IMR-90 (cell line): ENCODE measurements around the gene IGBP1. TPM values are rescaled to one million over a fixed set of nuclear protein-coding genes. Genes with fewer than 3 reads are reported as not detected.

ENCODE experiments used
- ATAC-seq: fragments of 200-7000 bp; cut with Tn5 transposase; 2 replicates; pipeline ENCODE4 v1.9.1; 2020; ENCODE audit warnings: low read depth, mild to moderate bottlenecking, moderate library complexity
- BruUV-seq: library from RNA; stranded (reverse); fragments of 400-500 nt; replicated peaks from 2 replicates; lab custom pipeline; 2021; lab: Mats Ljungman, UMichigan
- CTCF ChIA-PET: fragments of 300-600 bp; formaldehyde crosslinking; extraction: SDS; loops from one replicate; lab custom pipeline; 2021; ENCODE audit warnings: antibody characterized with exemption; lab: Yijun Ruan, JAX
- POLR2A ChIA-PET: fragments of 300-600 bp; sonication (Branson Sonifier 250); formaldehyde crosslinking; loops from one replicate; lab custom pipeline; 2022; ENCODE audit warnings: antibody characterized with exemption; ENCODE audit not compliant: unreplicated experiment; lab: Charles Lee
- DNase-seq: peaks from one replicate; pipeline ENCODE4 v3.0.0; 2013
- H2AFZ ChIP-seq: replicated peaks from 2 replicates; pipeline ENCODE3; 2013; ENCODE audit warnings: low read length, mild to moderate bottlenecking; ENCODE audit not compliant: poor library complexity
- H2AK5ac ChIP-seq: 2 replicates; pipeline ENCODE4 v1.6.1; 2013; ENCODE audit warnings: low read depth, low read length, inconsistent platforms
- H2AK9ac ChIP-seq: replicated peaks from 2 replicates; pipeline ENCODE3; 2013; ENCODE audit warnings: mild to moderate bottlenecking, low read depth, low read length, moderate library complexity; ENCODE audit not compliant: poor library complexity
- H2BK120ac ChIP-seq: 2 replicates; pipeline ENCODE4 v1.6.1; 2013; ENCODE audit warnings: low read depth, low read length, inconsistent platforms
- H2BK15ac ChIP-seq: 3 replicates; pipeline ENCODE4 v1.6.1; 2013; ENCODE audit warnings: low read depth, low read length, inconsistent platforms
- H2BK20ac ChIP-seq: 2 replicates; pipeline ENCODE4 v1.6.1; 2013; ENCODE audit warnings: low read depth, mild to moderate bottlenecking, inconsistent platforms, low read length, moderate library complexity
- H2BK5ac ChIP-seq: 2 replicates; pipeline ENCODE4 v1.6.1; 2013; ENCODE audit warnings: mild to moderate bottlenecking, low read depth, low read length, inconsistent platforms; ENCODE audit not compliant: poor library complexity, severe bottlenecking
- H3K14ac ChIP-seq: replicated peaks from 2 replicates; pipeline ENCODE4 v1.6.1; 2013; ENCODE audit warnings: low read depth, low read length, inconsistent platforms
- H3K18ac ChIP-seq: 2 replicates; pipeline ENCODE4 v1.6.1; 2013; ENCODE audit warnings: low read depth, low read length, control low read depth
- H3K23ac ChIP-seq: 2 replicates; pipeline ENCODE4 v1.6.1; 2013; ENCODE audit warnings: low read depth, low read length, inconsistent platforms
- H3K27ac ChIP-seq: 2 replicates; pipeline ENCODE4 v1.5.1; 2013; ENCODE audit warnings: mild to moderate bottlenecking, control low read depth, low read length; ENCODE audit not compliant: insufficient read depth
- H3K27me3 ChIP-seq: 2 replicates; pipeline ENCODE4 v1.6.1; 2013; ENCODE audit warnings: low read length; ENCODE audit not compliant: control insufficient read depth, insufficient read depth
- H3K36me3 ChIP-seq: 2 replicates; pipeline ENCODE4 v1.6.1; 2013; ENCODE audit warnings: low read length, mixed read lengths; ENCODE audit not compliant: control insufficient read depth, insufficient read depth
- H3K4ac ChIP-seq: 2 replicates; pipeline ENCODE4 v1.6.1; 2013; ENCODE audit warnings: low read depth, low read length, inconsistent platforms
- H3K4me1 ChIP-seq: 2 replicates; pipeline ENCODE4 v1.6.1; 2013; ENCODE audit warnings: low read length, mixed read lengths; ENCODE audit not compliant: control insufficient read depth, insufficient read depth
- H3K4me2 ChIP-seq: 2 replicates; pipeline ENCODE4 v1.6.1; 2013; ENCODE audit warnings: low read depth, mild to moderate bottlenecking, control low read depth, low read length, moderate library complexity
- H3K4me3 ChIP-seq: 2 replicates; pipeline ENCODE4 v1.5.1; 2013; ENCODE audit warnings: low read depth, mild to moderate bottlenecking, control low read depth, low read length, moderate library complexity; ENCODE audit not compliant: insufficient read depth
- H3K56ac ChIP-seq: 2 replicates; pipeline ENCODE4 v1.6.1; 2013; ENCODE audit warnings: low read length, inconsistent platforms; ENCODE audit not compliant: insufficient read depth; ENCODE audit errors: extremely low read depth
- H3K79me1 ChIP-seq, 2 experiments: 2 replicates each; pipeline ENCODE4 v1.6.1; 2013; ENCODE audit warnings: low read length in 2 of 2, inconsistent platforms in 1 of 2, low read depth in 1 of 2
- H3K9ac ChIP-seq: 2 replicates; pipeline ENCODE4 v1.6.1; 2013; ENCODE audit warnings: low read depth, low read length, control low read depth
- H3K9me1 ChIP-seq: 2 replicates; pipeline ENCODE4 v1.6.1; 2013; ENCODE audit warnings: low read length, inconsistent platforms; ENCODE audit not compliant: insufficient read depth
- H3K9me3 ChIP-seq: 2 replicates; pipeline ENCODE4 v1.6.1; 2013; ENCODE audit warnings: low read length; ENCODE audit not compliant: control insufficient read depth, insufficient read depth
- H4K20me1 ChIP-seq: 2 replicates; pipeline ENCODE4 v1.6.1; 2013; ENCODE audit warnings: low read length, inconsistent platforms; ENCODE audit not compliant: insufficient read depth
- H4K5ac ChIP-seq: 2 replicates; pipeline ENCODE4 v1.6.1; 2013; ENCODE audit warnings: mild to moderate bottlenecking, low read depth, low read length, control low read depth
- H4K8ac ChIP-seq, 2 experiments: 2 replicates each; pipeline ENCODE4 v1.6.1; 2013; ENCODE audit warnings: low read depth in 2 of 2, low read length in 2 of 2, control low read depth in 1 of 2, inconsistent platforms in 1 of 2
- H4K91ac ChIP-seq: 2 replicates; pipeline ENCODE4 v1.6.1; 2013; ENCODE audit warnings: low read depth, low read length, inconsistent platforms; ENCODE audit not compliant: insufficient read depth
- BHLHE40 ChIP-seq: fragments of 150-350 bp; IDR thresholded peaks from 2 replicates; pipeline ENCODE4 v1.6.1; 2016; ENCODE audit warnings: mild to moderate bottlenecking, low read depth, low read length
- CEBPB ChIP-seq: IDR thresholded peaks from 2 replicates; pipeline ENCODE4 v1.6.1; 2012; ENCODE audit warnings: low read depth, low read length, improper control_type of control experiment
- FOS ChIP-seq: fragments of 150-350 bp; IDR thresholded peaks from 2 replicates; pipeline ENCODE4 v1.6.1; 2016; ENCODE audit warnings: low read depth, low read length
- MAZ ChIP-seq: IDR thresholded peaks from 2 replicates; pipeline ENCODE4 v1.6.1; 2012; ENCODE audit warnings: low read depth, mild to moderate bottlenecking, low read length, improper control_type of control experiment, moderate library complexity, borderline replicate concordance
- MXI1 ChIP-seq: IDR thresholded peaks from 2 replicates; pipeline ENCODE4 v1.6.1; 2012; ENCODE audit warnings: low read depth, mild to moderate bottlenecking, low read length, moderate library complexity, borderline replicate concordance
- NFE2L2 ChIP-seq: fragments of 150-350 bp; IDR thresholded peaks from 2 replicates; pipeline ENCODE4 v1.6.1; 2016; ENCODE audit warnings: low read depth, mild to moderate bottlenecking, low read length
- POLR2A ChIP-seq: IDR thresholded peaks from 2 replicates; pipeline ENCODE4 v1.6.1; 2012; ENCODE audit warnings: mild to moderate bottlenecking, low read depth, low read length
- RAD21 ChIP-seq: IDR thresholded peaks from 2 replicates; pipeline ENCODE4 v1.6.1; 2012; ENCODE audit warnings: low read length, improper control_type of control experiment
- RCOR1 ChIP-seq: IDR thresholded peaks from 2 replicates; pipeline ENCODE4 v1.6.1; 2012; ENCODE audit warnings: mild to moderate bottlenecking, low read length, improper control_type of control experiment; ENCODE audit not compliant: insufficient replicate concordance
- RFX5 ChIP-seq: IDR thresholded peaks from 2 replicates; pipeline ENCODE4 v1.8.0; 2012; ENCODE audit warnings: low read depth, mild to moderate bottlenecking, low read length, moderate library complexity
- SMC3 ChIP-seq: fragments of 150-350 bp; IDR thresholded peaks from 2 replicates; pipeline ENCODE4 v1.6.1; 2016; ENCODE audit warnings: low read depth, mild to moderate bottlenecking, antibody characterized with exemption, low read length, moderate library complexity
- WGBS, 2 experiments: methylation state at CpG; one replicate each; pipeline versions ENCODE4 v1.1.5 to v1.1.7; 2013; ENCODE audit warnings: missing lambda C conversion rate in 2 of 2; ENCODE audit not compliant: insufficient read length in 1 of 2; ENCODE audit errors: extremely low coverage in 2 of 2; 5-methylcytosine and 5-hydroxymethylcytosine counted together
- dilution Hi-C: fragments of 300-500 bp; cut with HindIII; formaldehyde crosslinking; loops from one replicate; pipeline ENCODE4 v1.14.3; 2018; ENCODE audit warnings: low sequenced_read_pairs; ENCODE audit not compliant: unreplicated experiment
- in situ Hi-C: fragments of 300-500 bp; cut with MboI; formaldehyde crosslinking; loops from 3 replicates; pipeline ENCODE4 v1.14.3; 2019; ENCODE audit warnings: low sequenced_read_pairs, inconsistent platforms, mixed read lengths
- intact Hi-C: fragments of 100-400 bp; cut with micrococcal nuclease; formaldehyde crosslinking; loops from 2 replicates; pipeline ENCODE4 v1.10.0; 2022
- polyA plus RNA-seq, 3 experiments: library from polyadenylated mRNA; depleted of rRNA; stranded (reverse); fragments of >200 nt; gene quantifications; 2 replicates each; pipeline ENCODE4 v1.2.3, GENCODE V29; 2012; ENCODE audit warnings: low replicate concordance in 1 of 3
- total RNA-seq: library from RNA; depleted of rRNA; stranded (reverse); fragments of >200 nt; gene quantifications from 2 replicates; pipeline ENCODE4 v1.2.3, GENCODE V29; 2012
- TF ChIP-seq, protein P1 (sequence below): conservative IDR thresholded peaks from 2 replicates; pipeline ENCODE4 v1.5.1; 2012; ENCODE audit warnings: mild to moderate bottlenecking, low read depth, low read length, improper control_type of control experiment
- TF ChIP-seq, protein P2 (sequence below): fragments of 150-350 bp; IDR thresholded peaks from 2 replicates; pipeline ENCODE4 v1.6.1; 2017; ENCODE audit warnings: mild to moderate bottlenecking, antibody characterized with exemption, low read length, low read depth
- TF ChIP-seq, protein P3 (sequence below): fragments of 150-350 bp; IDR thresholded peaks from 2 replicates; pipeline ENCODE4 v1.6.1; 2016; ENCODE audit warnings: low read depth, mild to moderate bottlenecking, low read length, moderate library complexity, borderline replicate concordance

IGBP1 gene
- total and polyA plus RNA-seq, 2 of the 4 experiments (the other 2 are of a cell fraction): 51.8 to 87.1 TPM

DNA sequence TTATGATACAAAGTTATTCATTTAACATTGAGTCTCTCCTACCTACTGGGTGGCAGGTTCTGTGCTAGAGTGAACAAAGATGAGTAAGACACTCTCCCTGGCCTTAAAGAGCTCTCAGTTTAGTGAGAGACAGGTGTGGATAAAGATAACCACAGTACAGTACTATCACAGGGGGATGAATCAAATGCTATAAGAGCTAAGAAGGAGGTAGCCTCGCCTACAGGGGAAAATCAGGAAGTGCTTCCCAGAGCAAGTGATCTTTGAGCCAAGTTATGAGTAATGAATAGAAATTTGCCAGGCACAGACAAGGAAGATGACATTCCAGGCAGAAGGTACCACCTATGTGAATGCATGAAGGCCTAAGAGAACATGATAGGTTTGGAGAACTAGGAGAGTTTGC is 3.4 kb upstream of the IGBP1 start:
- Histone ChIP-seq H3K14ac (no peak overlapping the region), H2AFZ (no peak overlapping the region), H3K18ac (no peak overlapping the region), H2BK5ac (no peak overlapping the region), H3K27me3 (no peaks in the 10 kb centered on the region; the same call in 1 of the 2 replicates), H3K27ac (no peak overlapping the region), H4K20me1 (no peaks in the 10 kb centered on the region; the same call in 1 of the 2 replicates), H4K91ac (no peak overlapping the region), H3K4me2 (no peak overlapping the region), H3K4me1 (no peaks in the 10 kb centered on the region), H3K9ac (no peak overlapping the region), H3K4me3 (no peak overlapping the region), H3K23ac (no peak overlapping the region), H2BK20ac (no peak overlapping the region), H3K79me1 (peaks cover 0 to 10% of the 10 kb centered on the region in 2 experiments; a peak in 2 of 4 replicates), H3K9me1 (no peaks in the 10 kb centered on the region), H2BK120ac (no peak overlapping the region), H2AK5ac (no peak overlapping the region), H3K36me3 (no peaks in the 10 kb centered on the region), H3K56ac (no peak overlapping the region), H3K9me3 (no peaks in the 10 kb centered on the region), H3K4ac (no peak overlapping the region), H2BK15ac (no peak overlapping the region), H4K8ac (no peak overlapping the region), H4K5ac (no peak overlapping the region), H2AK9ac (no peak overlapping the region)
- dilution Hi-C loops: no loop called here
- in situ Hi-C loops: no loop called here
- ChIA-PET CTCF (no interaction called here), POLR2A (no interaction called here)
- TF ChIP-seq RAD21 (no peak), POLR2A (no peak), FOS (no peak), RCOR1 (no peak), MXI1 (no peak), MAZ (no peak), BHLHE40 (no peak), NFE2L2 (no peak), RFX5 (no peak), CEBPB (no peak), SMC3 (no peak)
- TF ChIP-seq, protein P1, sequence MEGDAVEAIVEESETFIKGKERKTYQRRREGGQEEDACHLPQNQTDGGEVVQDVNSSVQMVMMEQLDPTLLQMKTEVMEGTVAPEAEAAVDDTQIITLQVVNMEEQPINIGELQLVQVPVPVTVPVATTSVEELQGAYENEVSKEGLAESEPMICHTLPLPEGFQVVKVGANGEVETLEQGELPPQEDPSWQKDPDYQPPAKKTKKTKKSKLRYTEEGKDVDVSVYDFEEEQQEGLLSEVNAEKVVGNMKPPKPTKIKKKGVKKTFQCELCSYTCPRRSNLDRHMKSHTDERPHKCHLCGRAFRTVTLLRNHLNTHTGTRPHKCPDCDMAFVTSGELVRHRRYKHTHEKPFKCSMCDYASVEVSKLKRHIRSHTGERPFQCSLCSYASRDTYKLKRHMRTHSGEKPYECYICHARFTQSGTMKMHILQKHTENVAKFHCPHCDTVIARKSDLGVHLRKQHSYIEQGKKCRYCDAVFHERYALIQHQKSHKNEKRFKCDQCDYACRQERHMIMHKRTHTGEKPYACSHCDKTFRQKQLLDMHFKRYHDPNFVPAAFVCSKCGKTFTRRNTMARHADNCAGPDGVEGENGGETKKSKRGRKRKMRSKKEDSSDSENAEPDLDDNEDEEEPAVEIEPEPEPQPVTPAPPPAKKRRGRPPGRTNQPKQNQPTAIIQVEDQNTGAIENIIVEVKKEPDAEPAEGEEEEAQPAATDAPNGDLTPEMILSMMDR: no peak
- TF ChIP-seq, protein P2, sequence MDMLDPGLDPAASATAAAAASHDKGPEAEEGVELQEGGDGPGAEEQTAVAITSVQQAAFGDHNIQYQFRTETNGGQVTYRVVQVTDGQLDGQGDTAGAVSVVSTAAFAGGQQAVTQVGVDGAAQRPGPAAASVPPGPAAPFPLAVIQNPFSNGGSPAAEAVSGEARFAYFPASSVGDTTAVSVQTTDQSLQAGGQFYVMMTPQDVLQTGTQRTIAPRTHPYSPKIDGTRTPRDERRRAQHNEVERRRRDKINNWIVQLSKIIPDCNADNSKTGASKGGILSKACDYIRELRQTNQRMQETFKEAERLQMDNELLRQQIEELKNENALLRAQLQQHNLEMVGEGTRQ: no peak
- TF ChIP-seq, protein P3, sequence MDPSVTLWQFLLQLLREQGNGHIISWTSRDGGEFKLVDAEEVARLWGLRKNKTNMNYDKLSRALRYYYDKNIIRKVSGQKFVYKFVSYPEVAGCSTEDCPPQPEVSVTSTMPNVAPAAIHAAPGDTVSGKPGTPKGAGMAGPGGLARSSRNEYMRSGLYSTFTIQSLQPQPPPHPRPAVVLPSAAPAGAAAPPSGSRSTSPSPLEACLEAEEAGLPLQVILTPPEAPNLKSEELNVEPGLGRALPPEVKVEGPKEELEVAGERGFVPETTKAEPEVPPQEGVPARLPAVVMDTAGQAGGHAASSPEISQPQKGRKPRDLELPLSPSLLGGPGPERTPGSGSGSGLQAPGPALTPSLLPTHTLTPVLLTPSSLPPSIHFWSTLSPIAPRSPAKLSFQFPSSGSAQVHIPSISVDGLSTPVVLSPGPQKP: no peak
- no peak for ATAC-seq
- peak; percentile 31 for DNase-seq
- no TSS peak for BruUV-seq
- intact Hi-C loops: loop anchor here (5.0 kb wide), 1 partner anchor 162 kb away; the partner anchor contains the start of gene KIF4A
- WGBS, 2 experiments: 29% methylated on average over 1 of the region's 1 CpG; no CpG with 5 or more reads in 1 of the 2 experiments
